WTC11 (cell line): Measurements from ENCODE around the gene CDCP1. TPM values are rescaled to one million over a fixed set of nuclear protein-coding genes. Genes with fewer than 3 reads are reported as not detected.

Source experiments
- ATAC-seq: fragments of 200-7000 bp; cut with Tn5 transposase; 2 replicates; pipeline ENCODE4 v1.10.0; 2021; ENCODE audit warnings: mild to moderate bottlenecking, moderate library complexity
- CTCF ChIA-PET: fragments of 300-600 bp; sonication (Branson Sonifier 250); formaldehyde crosslinking; loops from one replicate; lab custom pipeline; 2021; ENCODE audit warnings: antibody characterized with exemption; lab: Charles Lee
- POLR2A ChIA-PET: fragments of 350-600 bp; sonication (Branson Sonifier 250); formaldehyde crosslinking; loops from one replicate; lab custom pipeline; 2021; ENCODE audit warnings: antibody characterized with exemption; lab: Charles Lee
- DNase-seq: peaks from one replicate; pipeline ENCODE4 v3.0.0; 2021; ENCODE audit warnings: low spot score
- H3K27ac Mint-ChIP-seq: 2 replicates; pipeline ENCODE4 v1.8.0; 2021; ENCODE audit warnings: mixed read lengths
- H3K27me3 Mint-ChIP-seq: 2 replicates; pipeline ENCODE4 v1.8.0; 2021; ENCODE audit warnings: low read depth, mild to moderate bottlenecking, moderate library complexity, mixed read lengths
- H3K36me3 Mint-ChIP-seq: 2 replicates; pipeline ENCODE4 v1.8.0; 2021; ENCODE audit warnings: mixed read lengths
- H3K4me1 Mint-ChIP-seq: 2 replicates; pipeline ENCODE4 v1.8.0; 2022; ENCODE audit warnings: mixed read lengths
- H3K4me3 Mint-ChIP-seq: 2 replicates; pipeline ENCODE4 v1.8.0; 2021; ENCODE audit warnings: mild to moderate bottlenecking, moderate library complexity, mixed read lengths
- H3K9me3 Mint-ChIP-seq: 2 replicates; pipeline ENCODE4 v1.8.0; 2021; ENCODE audit warnings: mixed read lengths
- CTCF ChIP-seq: fragments of 200-600 bp; IDR thresholded peaks from 2 replicates; pipeline ENCODE4 v1.8.0; 2022; ENCODE audit warnings: antibody characterized with exemption
- FOXP1 ChIP-seq: sonication (generic); formaldehyde crosslinking; IDR thresholded peaks from 2 replicates; pipeline ENCODE4 v1.8.0; 2022; ENCODE audit warnings: missing genetic modification reagents, mild to moderate bottlenecking, moderate library complexity, borderline replicate concordance
- HMGA2 ChIP-seq: fragments of 250-450 bp; sonication (Bioruptor Pico); IDR thresholded peaks from 2 replicates; pipeline ENCODE4 v1.4.0; 2021; ENCODE audit warnings: mild to moderate bottlenecking, moderate library complexity
- HMGXB4 ChIP-seq: sonication (generic); formaldehyde crosslinking; IDR thresholded peaks from 2 replicates; pipeline ENCODE4 v1.8.1; 2023; ENCODE audit warnings: mild to moderate bottlenecking, moderate library complexity, missing genetic modification reagents
- NFATC4 ChIP-seq: fragments of 250-450 bp; sonication (Bioruptor Pico); IDR thresholded peaks from 2 replicates; pipeline ENCODE4 v1.9.0; 2021; ENCODE audit warnings: mild to moderate bottlenecking
- ZNF396 ChIP-seq: fragments of 250-450 bp; sonication (Bioruptor Pico); IDR thresholded peaks from 2 replicates; pipeline ENCODE4 v1.8.0; 2021; ENCODE audit warnings: mild to moderate bottlenecking, moderate library complexity, borderline replicate concordance
- total RNA-seq: library from RNA; stranded (reverse); gene quantifications from 3 replicates; pipeline ENCODE4 v1.2.3, GENCODE V29; 2021
- TF ChIP-seq, protein P1 (sequence below): sonication (generic); formaldehyde crosslinking; IDR thresholded peaks from 2 replicates; pipeline ENCODE4 v1.8.1; 2023; ENCODE audit warnings: mild to moderate bottlenecking, missing genetic modification reagents
- TF ChIP-seq, protein P2 (sequence below): sonication (generic); formaldehyde crosslinking; IDR thresholded peaks from 2 replicates; pipeline ENCODE4 v1.8.0; 2022; ENCODE audit warnings: mild to moderate bottlenecking, missing genetic modification reagents
- TF ChIP-seq, protein P3 (sequence below): sonication (generic); formaldehyde crosslinking; IDR thresholded peaks from 2 replicates; pipeline ENCODE4 v1.8.0; 2023; ENCODE audit warnings: mild to moderate bottlenecking, missing genetic modification reagents

Gene CDCP1
- total RNA-seq, 1 experiment from 2014 or later, result 14.6 TPM

GRCh38 chr3:45041666-45042065, 104.5 kb downstream of the CDCP1 start (continued):
- TF ChIP-seq, protein P1, sequence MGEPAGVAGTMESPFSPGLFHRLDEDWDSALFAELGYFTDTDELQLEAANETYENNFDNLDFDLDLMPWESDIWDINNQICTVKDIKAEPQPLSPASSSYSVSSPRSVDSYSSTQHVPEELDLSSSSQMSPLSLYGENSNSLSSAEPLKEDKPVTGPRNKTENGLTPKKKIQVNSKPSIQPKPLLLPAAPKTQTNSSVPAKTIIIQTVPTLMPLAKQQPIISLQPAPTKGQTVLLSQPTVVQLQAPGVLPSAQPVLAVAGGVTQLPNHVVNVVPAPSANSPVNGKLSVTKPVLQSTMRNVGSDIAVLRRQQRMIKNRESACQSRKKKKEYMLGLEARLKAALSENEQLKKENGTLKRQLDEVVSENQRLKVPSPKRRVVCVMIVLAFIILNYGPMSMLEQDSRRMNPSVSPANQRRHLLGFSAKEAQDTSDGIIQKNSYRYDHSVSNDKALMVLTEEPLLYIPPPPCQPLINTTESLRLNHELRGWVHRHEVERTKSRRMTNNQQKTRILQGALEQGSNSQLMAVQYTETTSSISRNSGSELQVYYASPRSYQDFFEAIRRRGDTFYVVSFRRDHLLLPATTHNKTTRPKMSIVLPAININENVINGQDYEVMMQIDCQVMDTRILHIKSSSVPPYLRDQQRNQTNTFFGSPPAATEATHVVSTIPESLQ, result no peak
- TF ChIP-seq HMGA2, result no peak

DNA sequence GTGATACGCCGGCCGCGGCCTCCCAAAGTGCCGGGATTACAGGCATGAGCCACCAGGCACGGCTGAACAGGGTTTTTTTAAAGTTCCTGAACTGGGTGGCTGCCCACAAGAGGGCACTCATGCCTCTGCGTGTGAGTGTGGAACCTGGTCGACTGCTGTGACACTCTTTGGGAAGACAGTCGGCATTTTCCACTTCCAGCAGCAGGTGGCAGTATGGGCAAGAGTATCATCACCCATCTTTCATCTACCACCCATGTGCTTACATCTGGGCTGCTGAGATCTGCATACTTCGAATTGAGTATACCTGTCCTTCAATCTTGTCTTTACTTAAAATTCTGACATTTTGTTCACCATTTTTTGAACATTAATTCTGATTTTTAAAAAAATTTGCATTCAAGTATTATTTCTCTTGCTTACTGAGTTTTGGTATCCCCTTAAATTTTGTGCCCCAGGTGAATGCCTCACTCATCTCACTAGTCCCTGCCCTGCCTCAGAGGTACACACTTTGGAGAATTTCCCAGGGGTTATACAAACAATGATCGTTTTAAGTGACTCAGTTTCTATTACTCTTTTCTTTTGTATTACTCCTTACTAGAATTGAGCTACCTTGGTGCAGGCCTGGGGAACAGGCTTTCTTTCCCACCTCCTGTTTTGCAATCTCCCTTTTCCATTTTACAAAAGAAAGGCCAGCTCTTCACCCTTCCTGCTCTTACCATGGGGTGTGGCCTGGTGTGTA, 108.3 kb downstream of the CDCP1 start:
- DNase-seq, result peak; percentile 94
- no peak for TF ChIP-seq NFATC4 (CRISPR knock-in tag)
- TF ChIP-seq, protein P2, sequence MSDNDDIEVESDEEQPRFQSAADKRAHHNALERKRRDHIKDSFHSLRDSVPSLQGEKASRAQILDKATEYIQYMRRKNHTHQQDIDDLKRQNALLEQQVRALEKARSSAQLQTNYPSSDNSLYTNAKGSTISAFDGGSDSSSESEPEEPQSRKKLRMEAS (CRISPR knock-in tag), result peak; percentile 45; the same call in 1 of the 2 replicates
- no peak for TF ChIP-seq FOXP1
- TF ChIP-seq CTCF, result peak; percentile 70
- TF ChIP-seq HMGXB4, result 0 out of 2 replicates have a peak, but pooled peaks have one; percentile 43
- TF ChIP-seq, all 79 proteins: peak for 3
- H3K9me3 Mint-ChIP-seq, result no peaks in the 10 kb centered on the region
- no peak overlapping the region for H3K27ac Mint-ChIP-seq
- ATAC-seq, result peak; percentile 79
- ChIA-PET POLR2A (no interaction called here), CTCF (interaction anchor here (0.6 to 4.5 kb wide), 19 partner anchors 18 to 622 kb away, joined by 3 to 71 read pairs (median 4); partner anchors contain the start of gene TMEM158)
- no peaks in the 10 kb centered on the region for H3K36me3 Mint-ChIP-seq
- peaks cover 27% of the 10 kb centered on the region for H3K4me1 Mint-ChIP-seq
- H3K4me3 Mint-ChIP-seq, result peak overlapping the region; percentile 43
- H3K27me3 Mint-ChIP-seq, result peaks cover 51% of the 10 kb centered on the region

GRCh38 chr3:45035441-45036301, 110.5 kb downstream of the CDCP1 start:
- Mint-ChIP-seq H3K4me1 (peaks cover 27% of the 10 kb centered on the region), H3K27me3 (peaks cover 63% of the 10 kb centered on the region), H3K27ac (no peak overlapping the region), H3K9me3 (no peaks in the 10 kb centered on the region), H3K4me3 (peak overlapping the region; percentile 59), H3K36me3 (no peaks in the 10 kb centered on the region)
- POLR2A ChIA-PET, result interaction anchor here (1.0 kb wide), 1 partner anchor 109 kb away, joined by 3 read pairs; no protein-coding TSS in a partner anchor
- peak; percentile 46 for DNase-seq
- ATAC-seq, result peak; percentile 46
- no peak for TF ChIP-seq ZNF396 (CRISPR knock-in tag)
- TF ChIP-seq, protein P2 (CRISPR knock-in tag), result peak; percentile 49; the same call in 1 of the 2 replicates
- TF ChIP-seq, protein P3, sequence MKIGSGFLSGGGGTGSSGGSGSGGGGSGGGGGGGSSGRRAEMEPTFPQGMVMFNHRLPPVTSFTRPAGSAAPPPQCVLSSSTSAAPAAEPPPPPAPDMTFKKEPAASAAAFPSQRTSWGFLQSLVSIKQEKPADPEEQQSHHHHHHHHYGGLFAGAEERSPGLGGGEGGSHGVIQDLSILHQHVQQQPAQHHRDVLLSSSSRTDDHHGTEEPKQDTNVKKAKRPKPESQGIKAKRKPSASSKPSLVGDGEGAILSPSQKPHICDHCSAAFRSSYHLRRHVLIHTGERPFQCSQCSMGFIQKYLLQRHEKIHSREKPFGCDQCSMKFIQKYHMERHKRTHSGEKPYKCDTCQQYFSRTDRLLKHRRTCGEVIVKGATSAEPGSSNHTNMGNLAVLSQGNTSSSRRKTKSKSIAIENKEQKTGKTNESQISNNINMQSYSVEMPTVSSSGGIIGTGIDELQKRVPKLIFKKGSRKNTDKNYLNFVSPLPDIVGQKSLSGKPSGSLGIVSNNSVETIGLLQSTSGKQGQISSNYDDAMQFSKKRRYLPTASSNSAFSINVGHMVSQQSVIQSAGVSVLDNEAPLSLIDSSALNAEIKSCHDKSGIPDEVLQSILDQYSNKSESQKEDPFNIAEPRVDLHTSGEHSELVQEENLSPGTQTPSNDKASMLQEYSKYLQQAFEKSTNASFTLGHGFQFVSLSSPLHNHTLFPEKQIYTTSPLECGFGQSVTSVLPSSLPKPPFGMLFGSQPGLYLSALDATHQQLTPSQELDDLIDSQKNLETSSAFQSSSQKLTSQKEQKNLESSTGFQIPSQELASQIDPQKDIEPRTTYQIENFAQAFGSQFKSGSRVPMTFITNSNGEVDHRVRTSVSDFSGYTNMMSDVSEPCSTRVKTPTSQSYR (CRISPR knock-in tag), result no peak
- CTCF ChIA-PET, result interaction anchor here (0.6 to 4.5 kb wide), 16 partner anchors 11 to 624 kb away, joined by 3 to 71 read pairs (median 5); partner anchors contain the start of gene TMEM158
